H9 (cell line): ENCODE results near the gene CPSF2. TPM values are rescaled to one million over a fixed set of nuclear protein-coding genes. Genes with fewer than 3 reads are reported as not detected.

ENCODE experiments used
- DNase-seq: peaks from one replicate; pipeline ENCODE4 v3.0.0-alpha.2; 2017
- H2AFZ ChIP-seq: one replicate; pipeline ENCODE4 v1.6.1; 2013; ENCODE audit warnings: mild to moderate bottlenecking, low read length, control low read depth, moderate library complexity
- H2AK5ac ChIP-seq: 2 replicates; pipeline ENCODE4 v1.6.1; 2013; ENCODE audit warnings: low read length, control low read depth, mixed read lengths; ENCODE audit not compliant: insufficient read length
- H2BK120ac ChIP-seq: one replicate; pipeline ENCODE4 v1.6.1; 2013; ENCODE audit warnings: low read depth, mild to moderate bottlenecking, low read length, control low read depth, inconsistent platforms; ENCODE audit not compliant: poor library complexity, severe bottlenecking
- H2BK12ac ChIP-seq: 2 replicates; pipeline ENCODE4 v1.6.1; 2013; ENCODE audit warnings: low read length, control low read depth, mixed read lengths, low read depth; ENCODE audit not compliant: insufficient read length
- H2BK15ac ChIP-seq: 2 replicates; pipeline ENCODE4 v1.6.1; 2013; ENCODE audit warnings: low read depth, low read length, control low read depth
- H2BK20ac ChIP-seq: one replicate; pipeline ENCODE4 v1.6.1; 2013; ENCODE audit warnings: low read depth, mild to moderate bottlenecking, low read length, control low read depth, inconsistent platforms; ENCODE audit not compliant: poor library complexity, severe bottlenecking
- H2BK5ac ChIP-seq: 2 replicates; pipeline ENCODE4 v1.6.1; 2013; ENCODE audit warnings: low read length, control low read depth, mixed read lengths; ENCODE audit not compliant: insufficient read length
- H3K14ac ChIP-seq: 2 replicates; pipeline ENCODE4 v1.6.1; 2013; ENCODE audit warnings: low read length, control low read depth; ENCODE audit not compliant: insufficient read depth
- H3K18ac ChIP-seq: 2 replicates; pipeline ENCODE4 v1.6.1; 2013; ENCODE audit warnings: low read depth, mild to moderate bottlenecking, mixed read lengths, low read length, control low read depth; ENCODE audit not compliant: insufficient read length
- H3K23ac ChIP-seq: 2 replicates; pipeline ENCODE4 v1.6.1; 2013; ENCODE audit warnings: low read length, control low read depth, mixed read lengths, low read depth; ENCODE audit not compliant: insufficient read length
- H3K23me2 ChIP-seq: 2 replicates; pipeline ENCODE4 v1.6.1; 2013; ENCODE audit warnings: low read depth, mild to moderate bottlenecking, mixed read lengths, low read length, control low read depth; ENCODE audit not compliant: insufficient read length, poor library complexity, severe bottlenecking
- H3K27ac ChIP-seq: 2 replicates; pipeline ENCODE4 v1.5.1; 2013; ENCODE audit warnings: low read length, control low read depth, mixed read lengths, low read depth; ENCODE audit not compliant: insufficient read length
- H3K27me3 ChIP-seq: 2 replicates; pipeline ENCODE4 v1.6.1; 2013; ENCODE audit warnings: low read length, control low read depth, inconsistent platforms; ENCODE audit not compliant: insufficient read depth
- H3K4ac ChIP-seq: 2 replicates; pipeline ENCODE4 v1.6.1; 2013; ENCODE audit warnings: low read depth, mild to moderate bottlenecking, control low read depth, inconsistent platforms, low read length, moderate library complexity
- H3K4me1 ChIP-seq: 2 replicates; pipeline ENCODE4 v1.6.1; 2013; ENCODE audit warnings: low read length, control low read depth, inconsistent platforms; ENCODE audit not compliant: insufficient read depth
- H3K4me2 ChIP-seq: 2 replicates; pipeline ENCODE4 v1.6.1; 2013; ENCODE audit warnings: low read length, control low read depth, mixed read lengths; ENCODE audit not compliant: insufficient read length, insufficient read depth
- H3K56ac ChIP-seq: 2 replicates; pipeline ENCODE4 v1.6.1; 2013; ENCODE audit warnings: low read depth, mild to moderate bottlenecking, mixed read lengths, low read length, control low read depth; ENCODE audit not compliant: insufficient read length
- H3K79me1 ChIP-seq: 2 replicates; pipeline ENCODE4 v1.6.1; 2013; ENCODE audit warnings: low read depth, mild to moderate bottlenecking, moderate library complexity, low read length, control low read depth, inconsistent platforms; ENCODE audit not compliant: insufficient read depth, poor library complexity, severe bottlenecking
- H3K79me2 ChIP-seq: 2 replicates; pipeline ENCODE4 v1.6.1; 2013; ENCODE audit warnings: low read length, control low read depth, inconsistent platforms; ENCODE audit not compliant: insufficient read depth
- H3K9ac ChIP-seq: 2 replicates; pipeline ENCODE4 v1.6.1; 2013; ENCODE audit warnings: low read length, control low read depth, mixed read lengths; ENCODE audit not compliant: insufficient read length; ENCODE audit errors: extremely low read depth
- H3K9me3 ChIP-seq: one replicate; pipeline ENCODE4 v1.6.1; 2013; ENCODE audit warnings: low read depth, low read length, inconsistent platforms; ENCODE audit not compliant: control insufficient read depth
- H3T11ph ChIP-seq: one replicate; pipeline ENCODE4 v1.6.1; 2013; ENCODE audit warnings: mild to moderate bottlenecking, low read length, control low read depth, inconsistent platforms
- H4K20me1 ChIP-seq: one replicate; pipeline ENCODE4 v1.6.1; 2013; ENCODE audit not compliant: control insufficient read depth, insufficient read length, insufficient read depth
- H4K5ac ChIP-seq: 2 replicates; pipeline ENCODE4 v1.6.1; 2013; ENCODE audit warnings: low read depth, mild to moderate bottlenecking, mixed read lengths, low read length, control low read depth; ENCODE audit not compliant: insufficient read length
- H4K8ac ChIP-seq: replicated peaks from 2 replicates; pipeline ENCODE4 v1.6.1; 2013; ENCODE audit warnings: low read length, control low read depth, mixed read lengths, low read depth; ENCODE audit not compliant: insufficient read length
- H4K91ac ChIP-seq: 2 replicates; pipeline ENCODE4 v1.6.1; 2013; ENCODE audit warnings: low read depth, mild to moderate bottlenecking, moderate library complexity, mixed read lengths, low read length, control low read depth; ENCODE audit not compliant: insufficient read length
- H3K27ac Mint-ChIP-seq, 3 experiments: 2 replicates in 2 of 3; 3 replicates in 1 of 3; pipeline ENCODE4 v1.8.0; 2020 to 2021; ENCODE audit warnings: mixed read lengths in 3 of 3, mild to moderate bottlenecking in 1 of 3, moderate library complexity in 1 of 3
- H3K27me3 Mint-ChIP-seq: 2 replicates; pipeline ENCODE4 v1.8.0; 2021; ENCODE audit warnings: low read depth, mild to moderate bottlenecking, moderate library complexity, mixed read lengths
- H3K36me3 Mint-ChIP-seq, 3 experiments: 2 replicates in 2 of 3; 3 replicates in 1 of 3; pipeline ENCODE4 v1.8.0; 2020 to 2021; ENCODE audit warnings: low read depth in 3 of 3, mixed read lengths in 3 of 3; ENCODE audit not compliant: insufficient read depth in 1 of 3
- H3K4me1 Mint-ChIP-seq, 2 experiments: 2 replicates each; pipeline ENCODE4 v1.8.0; 2020; ENCODE audit warnings: mixed read lengths in 2 of 2
- H3K4me3 Mint-ChIP-seq, 2 experiments: 2 replicates in 1 of 2; 3 replicates in 1 of 2; pipeline ENCODE4 v1.8.0; 2020 to 2021; ENCODE audit warnings: mild to moderate bottlenecking in 2 of 2, mixed read lengths in 2 of 2, moderate library complexity in 1 of 2
- H3K9me3 Mint-ChIP-seq, 2 experiments: 2 replicates in 1 of 2; 3 replicates in 1 of 2; pipeline ENCODE4 v1.8.0; 2020; ENCODE audit warnings: mild to moderate bottlenecking in 2 of 2, mixed read lengths in 2 of 2, moderate library complexity in 1 of 2
- WGBS: extraction: QIAGEN DNeasy Blood & Tissue Kit; methylation state at CpG from one replicate; pipeline ENCODE4 v1.1.7; 2013; ENCODE audit warnings: missing lambda C conversion rate, low lambda C conversion rate, mixed read lengths; ENCODE audit not compliant: insufficient read length; ENCODE audit errors: extremely low coverage; 5-methylcytosine and 5-hydroxymethylcytosine counted together
- total RNA-seq: library from RNA; stranded (reverse); gene quantifications from 2 replicates; pipeline ENCODE4 v1.2.1, GENCODE V29; 2021
- TF ChIP-seq, protein P1 (sequence below): fragments of 200-600 bp; sonication (generic); conservative IDR thresholded peaks from 3 replicates; pipeline ENCODE4 v1.8.0; 2021; ENCODE audit warnings: antibody characterized with exemption, mild to moderate bottlenecking

The CPSF2 gene
- total RNA-seq, 1 experiment from 2014 or later: 108 TPM

DNA sequence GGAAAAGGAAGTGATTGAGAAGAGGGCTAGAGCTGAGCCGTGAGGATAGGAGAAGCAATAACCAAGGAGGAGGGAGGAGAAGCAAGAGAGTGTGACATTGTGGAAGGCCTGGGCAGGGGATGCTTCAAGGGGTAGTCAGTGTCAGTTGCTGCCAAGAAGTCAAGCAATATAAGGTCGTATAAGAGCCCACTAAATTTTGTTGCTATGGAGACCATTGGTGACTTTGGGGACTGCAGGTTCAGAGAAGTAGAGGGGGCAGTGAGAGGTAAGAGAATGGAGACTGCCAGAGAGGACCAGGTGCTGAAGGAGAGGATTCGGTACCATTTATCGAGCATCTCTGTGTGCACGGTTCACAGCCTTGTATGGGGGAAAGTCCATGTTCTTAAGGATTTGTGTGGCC, 12.3 kb upstream of the CPSF2 start:
- Histone ChIP-seq H3K4me2 (no peak overlapping the region), H3K79me1 (peaks cover 3% of the 10 kb centered on the region), H4K5ac (no peak overlapping the region), H2BK12ac (no peak overlapping the region), H2AK5ac (no peak overlapping the region), H3K14ac (no peak overlapping the region), H4K91ac (no peak overlapping the region), H4K20me1 (no peaks in the 10 kb centered on the region), H3K27ac (no peak overlapping the region), H3K18ac (no peak overlapping the region), H2BK5ac (no peak overlapping the region), H3K9me3 (no peaks in the 10 kb centered on the region), H2BK20ac (no peak overlapping the region), H3K9ac (no peak overlapping the region), H3K4me1 (peaks cover 2% of the 10 kb centered on the region; the same call in 1 of the 2 replicates), H4K8ac (no peak overlapping the region), H3K27me3 (no peaks in the 10 kb centered on the region), H3K79me2 (peaks cover 10% of the 10 kb centered on the region; the same call in 1 of the 2 replicates), H3T11ph (no peak overlapping the region), H2AFZ (no peak overlapping the region), H3K23ac (no peak overlapping the region), H2BK120ac (no peak overlapping the region), H3K4ac (no peak overlapping the region), H2BK15ac (no peak overlapping the region), H3K56ac (no peak overlapping the region), H3K23me2 (no peaks in the 10 kb centered on the region)
- Mint-ChIP-seq H3K4me1 (peaks cover 26 to 28% of the 10 kb centered on the region in 2 experiments), H3K27me3 (no peaks in the 10 kb centered on the region), H3K9me3 (no peaks in the 10 kb centered on the region), H3K4me3 (no peak overlapping the region), H3K36me3 (no peaks in the 10 kb centered on the region), H3K27ac (peak overlapping the region in 1 of 3 experiments; percentile 42; a peak in 1 of 7 replicates)
- TF ChIP-seq, protein P1, sequence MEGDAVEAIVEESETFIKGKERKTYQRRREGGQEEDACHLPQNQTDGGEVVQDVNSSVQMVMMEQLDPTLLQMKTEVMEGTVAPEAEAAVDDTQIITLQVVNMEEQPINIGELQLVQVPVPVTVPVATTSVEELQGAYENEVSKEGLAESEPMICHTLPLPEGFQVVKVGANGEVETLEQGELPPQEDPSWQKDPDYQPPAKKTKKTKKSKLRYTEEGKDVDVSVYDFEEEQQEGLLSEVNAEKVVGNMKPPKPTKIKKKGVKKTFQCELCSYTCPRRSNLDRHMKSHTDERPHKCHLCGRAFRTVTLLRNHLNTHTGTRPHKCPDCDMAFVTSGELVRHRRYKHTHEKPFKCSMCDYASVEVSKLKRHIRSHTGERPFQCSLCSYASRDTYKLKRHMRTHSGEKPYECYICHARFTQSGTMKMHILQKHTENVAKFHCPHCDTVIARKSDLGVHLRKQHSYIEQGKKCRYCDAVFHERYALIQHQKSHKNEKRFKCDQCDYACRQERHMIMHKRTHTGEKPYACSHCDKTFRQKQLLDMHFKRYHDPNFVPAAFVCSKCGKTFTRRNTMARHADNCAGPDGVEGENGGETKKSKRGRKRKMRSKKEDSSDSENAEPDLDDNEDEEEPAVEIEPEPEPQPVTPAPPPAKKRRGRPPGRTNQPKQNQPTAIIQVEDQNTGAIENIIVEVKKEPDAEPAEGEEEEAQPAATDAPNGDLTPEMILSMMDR: no peak
- WGBS: no CpG with 5 or more reads among the region's 5 CpGs
- no peak for DNase-seq
